Measurements from ENCODE around the gene KRT23.

- TF ChIP-seq CTCF (tag by site-specific recombination; IDR thresholded peaks at IDR 0.05) (no peak), ZNF707 (tag by site-specific recombination; IDR thresholded peaks at IDR 0.05) (no peak), ZBTB21 (tag by site-specific recombination; IDR thresholded peaks at IDR 0.05) (no peak), ZNF394 (tag by site-specific recombination; IDR thresholded peaks at IDR 0.05; ENCODE audit: borderline replicate concordance) (no peak), ZSCAN30 (tag by site-specific recombination; IDR thresholded peaks at IDR 0.05) (no peak), ZNF639 (tag by site-specific recombination; IDR thresholded peaks at IDR 0.05) (no peak), ZNF292 (tag by site-specific recombination; IDR thresholded peaks at IDR 0.05; ENCODE audit: borderline replicate concordance, low read depth) (no peak), ZNF121 (tag by site-specific recombination; IDR thresholded peaks at IDR 0.05) (no peak), YY1 (tag by site-specific recombination; IDR thresholded peaks at IDR 0.05) (no peak), ZNF704 (tag by site-specific recombination; IDR thresholded peaks at IDR 0.05) (no peak)
Observed at GRCh38 chr17:40883031-40883430, 54.4 kb downstream of the KRT23 start.

All from HEK293 (cell line).